Kidney (tissue), 14 donors: ENCODE results near the gene LRRC4C. TPM values are rescaled to one million over a fixed set of nuclear protein-coding genes. Genes with fewer than 3 reads are reported as not detected.

Experiments
- DNase-seq, 5 donors: peaks; one replicate each; pipeline ENCODE4 v3.0.0-alpha.2; 2013 to 2020
- FAIRE-seq: peaks from 2 replicates; lab custom pipeline; 2012; peaks lifted over from hg19 to GRCh38; lab: Jason Lieb, UNC
- H3K27ac ChIP-seq, 2 donors: one replicate each; pipeline ENCODE4 v1.7.0; 2013; ENCODE audit warnings: low read depth in 2 of 2, low read length in 2 of 2, inconsistent platforms in 1 of 2
- H3K27me3 ChIP-seq: one replicate; pipeline ENCODE4 v1.7.1; 2013; ENCODE audit warnings: low read length, inconsistent platforms; ENCODE audit not compliant: control insufficient read depth, insufficient read depth
- H3K36me3 ChIP-seq, 3 donors: one replicate each; pipeline versions ENCODE4 v1.7.0 to v1.7.1; 2013; ENCODE audit warnings: low read length in 3 of 3, control low read depth in 1 of 3, inconsistent platforms in 1 of 3; ENCODE audit not compliant: insufficient read depth in 3 of 3, control insufficient read depth in 2 of 3
- H3K4me1 ChIP-seq, 3 donors: one replicate each; pipeline versions ENCODE4 v1.7.0 to v1.7.1; 2013; ENCODE audit warnings: low read length in 3 of 3, inconsistent platforms in 1 of 3, low read depth in 1 of 3; ENCODE audit not compliant: control insufficient read depth in 2 of 3, insufficient read depth in 2 of 3
- H3K4me3 ChIP-seq, 3 donors: one replicate each; pipeline versions ENCODE4 v1.7.0 to v1.8.1; 2013; ENCODE audit warnings: low read length in 3 of 3, control low read depth in 1 of 3, inconsistent platforms in 1 of 3
- H3K9ac ChIP-seq, 3 donors: one replicate each; pipeline versions ENCODE4 v1.7.0 to v1.7.1; 2013; ENCODE audit warnings: low read length in 3 of 3, control low read depth in 1 of 3, inconsistent platforms in 1 of 3
- H3K9me3 ChIP-seq, 3 donors: one replicate each; pipeline versions ENCODE4 v1.7.0 to v1.7.1; 2013; ENCODE audit warnings: low read length in 3 of 3, control low read depth in 1 of 3, inconsistent platforms in 1 of 3; ENCODE audit not compliant: control insufficient read depth in 2 of 3, insufficient read depth in 1 of 3
- CTCF ChIP-seq: IDR thresholded peaks from 3 replicates; pipeline ENCODE4 v1.5.1; 2012; ENCODE audit warnings: mild to moderate bottlenecking, moderate library complexity, borderline replicate concordance; ENCODE audit not compliant: insufficient read depth; ENCODE audit errors: extremely low read depth
- intact Hi-C: fragments of 100-400 bp; cut with DNase I; formaldehyde crosslinking; loops from one replicate; pipeline ENCODE4 v1.11.1; 2022
- polyA plus RNA-seq: library from polyadenylated mRNA; stranded (reverse); fragments of 350-450 nt; fragmentation: Illumina TruSeq; extraction: RNeasy Lipid Tissue Mini Kit (QIAGEN cat#74804); gene quantifications from one replicate; pipeline ENCODE4 v1.2.3, GENCODE V29; 2014; ENCODE audit warnings: low read depth, low replicate concordance; ENCODE audit not compliant: insufficient read depth
- total RNA-seq: library from RNA; stranded (reverse); fragmentation: NEBNext Ultra II Directional; extraction: Animal tissue kit (Norgen Biotek cat#: 25700); gene quantifications from one replicate; pipeline ENCODE4 v1.2.1, GENCODE V29; 2021
- donor health status: control.
- donor health status: control.
- donor health status: control.
- donor health status: control.
- donor health status: control.
- donor health status: DM: yes; HTN: yes; CAD: no.
- donor health status: Normal renal cell carcinoma (clear cell type).

The LRRC4C gene
- total and polyA plus RNA-seq, 2 donors from 2014 or later = 0.26 to 1.6 TPM

GRCh38 chr11:41309716-41310115, 149.7 kb downstream of the LRRC4C start:
- no peak overlapping the region for H3K27ac ChIP-seq
- intact Hi-C loops = no loop called here
- H3K4me3 ChIP-seq = no peak overlapping the region
- TF ChIP-seq CTCF = no peak
- H3K36me3 ChIP-seq = no peaks in the 10 kb centered on the region
- H3K27me3 ChIP-seq = no peaks in the 10 kb centered on the region
- DNase-seq = no peak
- FAIRE-seq = no peak
- no peak overlapping the region for H3K9ac ChIP-seq
- no peaks in the 10 kb centered on the region for H3K4me1 ChIP-seq
- no peaks in the 10 kb centered on the region for H3K9me3 ChIP-seq

- DNase-seq (peak in 1 of 5 donors; percentile 22), FAIRE-seq (no peak)
- intact Hi-C loops = no loop called here
- TF ChIP-seq CTCF = no peak
- no peaks in the 10 kb centered on the region for H3K36me3 ChIP-seq
- H3K9me3 ChIP-seq = no peaks in the 10 kb centered on the region
- H3K27me3 ChIP-seq = no peaks in the 10 kb centered on the region
- no peaks in the 10 kb centered on the region for H3K4me1 ChIP-seq
- no peak overlapping the region for H3K4me3 ChIP-seq
- H3K9ac ChIP-seq = no peak overlapping the region
- H3K27ac ChIP-seq = no peak overlapping the region
Measured at GRCh38 chr11:41309111-41309522, 150.3 kb downstream of the LRRC4C start.

GRCh38 chr11:41308286-41308685, 151.2 kb downstream of the LRRC4C start:
- no peak overlapping the region for H3K4me3 ChIP-seq
- no peak for DNase-seq
- no peaks in the 10 kb centered on the region for H3K36me3 ChIP-seq
- intact Hi-C loops = no loop called here
- H3K27ac ChIP-seq = no peak overlapping the region
- H3K9ac ChIP-seq = no peak overlapping the region
- no peak for TF ChIP-seq CTCF
- H3K4me1 ChIP-seq = no peaks in the 10 kb centered on the region
- FAIRE-seq = no peak
- no peaks in the 10 kb centered on the region for H3K27me3 ChIP-seq
- H3K9me3 ChIP-seq = no peaks in the 10 kb centered on the region
